Nephron progenitor cell (in vitro differentiated cells): ENCODE measurements around the gene SIK1.
"Not testable (repeated sequence)": the region's sequence is repeated elsewhere in the genome, so short reads cannot be mapped to it uniquely, and the experiment has no call there.

Source experiments
- DNase-seq: peaks from one replicate; pipeline ENCODE4 v3.0.0; 2021
- H3K27ac Mint-ChIP-seq: 2 replicates; pipeline ENCODE4 v1.8.0; 2021; ENCODE audit warnings: mild to moderate bottlenecking, moderate library complexity, mixed read lengths
- H3K27me3 Mint-ChIP-seq: 2 replicates; pipeline ENCODE4 v1.8.0; 2021; ENCODE audit warnings: mild to moderate bottlenecking, low read depth, mixed read lengths; ENCODE audit not compliant: poor library complexity
- H3K36me3 Mint-ChIP-seq: 2 replicates; pipeline ENCODE4 v1.8.0; 2021; ENCODE audit warnings: low read depth, mixed read lengths
- H3K4me1 Mint-ChIP-seq: 2 replicates; pipeline ENCODE4 v1.8.0; 2021; ENCODE audit warnings: mixed read lengths
- H3K4me3 Mint-ChIP-seq: 2 replicates; pipeline ENCODE4 v1.8.0; 2021; ENCODE audit warnings: mild to moderate bottlenecking, moderate library complexity, mixed read lengths
- H3K9me3 Mint-ChIP-seq: 2 replicates; pipeline ENCODE4 v1.8.0; 2021; ENCODE audit warnings: mild to moderate bottlenecking, moderate library complexity, mixed read lengths
- TF ChIP-seq, protein P1 (sequence below): fragments of 200-600 bp; sonication (generic); IDR thresholded peaks from 2 replicates; pipeline ENCODE4 v1.5.0; 2021; ENCODE audit warnings: antibody characterized with exemption

The SIK1 gene

GRCh38 chr21:43396788-43397438, 30.0 kb downstream of the SIK1 start:
- not testable (repeated sequence) for DNase-seq, H3K36me3 Mint-ChIP-seq, H3K27ac Mint-ChIP-seq, H3K4me3 Mint-ChIP-seq, H3K4me1 Mint-ChIP-seq, H3K9me3 Mint-ChIP-seq, H3K27me3 Mint-ChIP-seq

DNA sequence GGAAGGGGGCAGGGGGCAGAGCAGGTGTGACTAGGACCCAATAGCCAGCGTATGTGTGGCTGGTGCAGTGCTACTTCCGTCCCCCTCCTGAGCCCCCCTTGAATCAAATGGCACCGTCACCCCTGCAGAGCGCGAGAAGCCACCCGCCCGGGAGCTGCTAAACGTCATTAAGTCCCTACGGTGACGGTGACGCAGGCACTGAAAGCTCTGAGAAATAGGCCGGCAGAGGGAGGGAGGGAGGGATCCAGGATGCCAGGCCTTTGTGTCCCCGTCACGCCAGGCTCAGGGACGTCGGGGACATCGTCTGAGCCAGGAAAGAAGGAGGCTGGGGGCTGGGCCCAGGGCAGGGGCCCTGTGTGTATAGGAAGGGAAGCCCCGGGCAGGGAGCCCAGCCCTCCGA, 43.6 kb downstream of the SIK1 start:
- H3K4me1 Mint-ChIP-seq, H3K9me3 Mint-ChIP-seq: not testable (repeated sequence)

GRCh38 chr21:43382902-43383301, 44.0 kb downstream of the SIK1 start:
- not testable (repeated sequence) for H3K4me1 Mint-ChIP-seq, H3K4me3 Mint-ChIP-seq, H3K9me3 Mint-ChIP-seq, DNase-seq, H3K27ac Mint-ChIP-seq, H3K27me3 Mint-ChIP-seq, H3K36me3 Mint-ChIP-seq

More for the DNA sequence above, 43.6 kb downstream of the SIK1 start:
- H3K27ac Mint-ChIP-seq, H3K4me3 Mint-ChIP-seq, H3K36me3 Mint-ChIP-seq, H3K27me3 Mint-ChIP-seq, DNase-seq: not testable (repeated sequence)

GRCh38 chr21:43380852-43381533, 45.9 kb downstream of the SIK1 start:
- not testable (repeated sequence) for H3K36me3 Mint-ChIP-seq, H3K4me3 Mint-ChIP-seq, H3K9me3 Mint-ChIP-seq, H3K27ac Mint-ChIP-seq, DNase-seq, H3K27me3 Mint-ChIP-seq, H3K4me1 Mint-ChIP-seq

- DNase-seq, H3K4me3 Mint-ChIP-seq, H3K4me1 Mint-ChIP-seq, H3K27ac Mint-ChIP-seq, H3K36me3 Mint-ChIP-seq, H3K9me3 Mint-ChIP-seq, H3K27me3 Mint-ChIP-seq: not testable (repeated sequence)
Measured at GRCh38 chr21:43380337-43380736, 46.6 kb downstream of the SIK1 start.

GRCh38 chr21:43379626-43380122, 47.3 kb downstream of the SIK1 start:
- not testable (repeated sequence) for H3K9me3 Mint-ChIP-seq, H3K27ac Mint-ChIP-seq, H3K36me3 Mint-ChIP-seq, H3K27me3 Mint-ChIP-seq, H3K4me1 Mint-ChIP-seq, H3K4me3 Mint-ChIP-seq, DNase-seq

DNA sequence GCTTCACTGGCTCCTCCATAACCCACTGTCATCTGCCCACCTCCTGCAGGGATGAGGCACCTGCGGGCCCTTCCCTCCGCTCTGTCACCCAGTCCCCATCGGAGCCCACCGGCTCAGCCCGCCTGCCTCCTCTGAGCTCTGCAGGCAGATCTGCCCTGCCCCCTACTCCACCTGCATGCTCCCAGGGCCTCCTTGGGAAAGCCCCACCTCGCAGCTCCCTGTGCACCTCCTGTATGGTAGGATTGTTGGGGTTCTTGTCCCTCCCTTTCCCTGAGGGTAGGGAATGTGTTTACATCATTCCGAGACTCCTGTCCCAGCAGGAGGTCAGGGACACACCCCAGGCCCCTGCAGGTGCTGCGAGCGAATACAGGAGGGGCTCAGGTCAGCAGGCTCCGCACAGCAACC, 50.5 kb downstream of the SIK1 start:
- peaks cover 12% of the 10 kb centered on the region for H3K4me1 Mint-ChIP-seq
- DNase-seq = no peak
- no peaks in the 10 kb centered on the region for H3K36me3 Mint-ChIP-seq
- no peak overlapping the region for H3K4me3 Mint-ChIP-seq
- no peak overlapping the region for H3K27ac Mint-ChIP-seq
- TF ChIP-seq, protein P1, sequence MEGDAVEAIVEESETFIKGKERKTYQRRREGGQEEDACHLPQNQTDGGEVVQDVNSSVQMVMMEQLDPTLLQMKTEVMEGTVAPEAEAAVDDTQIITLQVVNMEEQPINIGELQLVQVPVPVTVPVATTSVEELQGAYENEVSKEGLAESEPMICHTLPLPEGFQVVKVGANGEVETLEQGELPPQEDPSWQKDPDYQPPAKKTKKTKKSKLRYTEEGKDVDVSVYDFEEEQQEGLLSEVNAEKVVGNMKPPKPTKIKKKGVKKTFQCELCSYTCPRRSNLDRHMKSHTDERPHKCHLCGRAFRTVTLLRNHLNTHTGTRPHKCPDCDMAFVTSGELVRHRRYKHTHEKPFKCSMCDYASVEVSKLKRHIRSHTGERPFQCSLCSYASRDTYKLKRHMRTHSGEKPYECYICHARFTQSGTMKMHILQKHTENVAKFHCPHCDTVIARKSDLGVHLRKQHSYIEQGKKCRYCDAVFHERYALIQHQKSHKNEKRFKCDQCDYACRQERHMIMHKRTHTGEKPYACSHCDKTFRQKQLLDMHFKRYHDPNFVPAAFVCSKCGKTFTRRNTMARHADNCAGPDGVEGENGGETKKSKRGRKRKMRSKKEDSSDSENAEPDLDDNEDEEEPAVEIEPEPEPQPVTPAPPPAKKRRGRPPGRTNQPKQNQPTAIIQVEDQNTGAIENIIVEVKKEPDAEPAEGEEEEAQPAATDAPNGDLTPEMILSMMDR = no peak
- peaks cover 4% of the 10 kb centered on the region for H3K27me3 Mint-ChIP-seq
- H3K9me3 Mint-ChIP-seq = no peaks in the 10 kb centered on the region

DNA sequence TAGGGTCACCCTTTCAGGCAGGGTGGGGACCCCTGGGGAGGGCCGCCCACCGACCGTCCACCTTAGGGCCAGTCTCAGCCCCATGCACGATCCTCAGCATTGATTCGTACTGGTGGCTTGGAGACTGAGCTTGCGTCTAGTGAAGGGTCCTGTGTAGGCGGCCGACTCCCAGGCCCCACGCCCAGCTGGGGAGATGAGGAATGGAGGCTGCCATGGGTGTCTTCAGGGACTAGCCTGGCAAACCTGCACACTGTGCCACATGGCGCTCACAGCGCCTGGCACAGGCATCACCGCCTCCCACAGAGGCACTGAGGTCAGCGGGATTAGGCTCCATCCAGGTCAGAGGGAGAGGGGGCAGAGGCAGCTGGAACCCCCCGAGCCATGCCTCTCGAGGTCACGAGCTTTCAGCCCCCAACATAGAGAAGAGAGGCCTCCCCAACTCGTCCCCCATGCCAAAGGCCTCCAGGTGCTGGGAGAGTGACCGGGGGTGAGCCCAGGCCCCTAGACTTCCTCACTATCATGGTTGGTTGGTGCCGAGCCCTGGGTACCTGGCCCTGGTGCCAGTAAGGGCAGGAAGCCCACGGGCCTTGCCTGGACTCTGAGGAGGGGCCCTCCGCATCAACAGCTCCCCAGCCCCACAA, 51.0 kb downstream of the SIK1 start:
- no peak for DNase-seq
- H3K4me1 Mint-ChIP-seq = peaks cover 18% of the 10 kb centered on the region

More for the DNA sequence above, 51.0 kb downstream of the SIK1 start:
- TF ChIP-seq, protein P1 = no peak
- Mint-ChIP-seq H3K27me3 (peaks cover 4% of the 10 kb centered on the region), H3K36me3 (no peaks in the 10 kb centered on the region), H3K4me3 (no peak overlapping the region), H3K9me3 (no peaks in the 10 kb centered on the region), H3K27ac (no peak overlapping the region)
